SK-N-SH (cell line): ENCODE measurements around the gene MON2. TPM values are rescaled to one million over a fixed set of nuclear protein-coding genes. Genes with fewer than 3 reads are reported as not detected.

Experiments used
- CTCF ChIA-PET: fragments of 300-600, 350-600 bp; formaldehyde crosslinking; extraction: SDS; loops from one replicate; lab custom pipeline; 2021; lab: Yijun Ruan, JAX
- POLR2A ChIA-PET: fragments of 350-600 bp; sonication (Branson Sonifier 250); formaldehyde crosslinking; extraction: SDS; loops from one replicate; lab custom pipeline; 2020; ENCODE audit warnings: antibody characterized with exemption, inconsistent platforms; lab: Yijun Ruan, JAX
- DNase-seq: peaks from one replicate; pipeline ENCODE4 v3.0.0; 2012
- H2AFZ ChIP-seq: fragments of 200-600 bp; sonication (generic); 2 replicates; pipeline ENCODE4 v1.8.1; 2016; ENCODE audit warnings: antibody characterized with exemption, mild to moderate bottlenecking, low read depth
- H3F3A ChIP-seq: fragments of 200-600 bp; sonication (generic); replicated peaks from 2 replicates; pipeline ENCODE3; 2016; ENCODE audit warnings: antibody characterized with exemption, mild to moderate bottlenecking; ENCODE audit not compliant: insufficient read depth
- H3K27ac ChIP-seq, 2 experiments: fragments of 200-500 bp in 1 of 2; fragments of 200-600 bp in 1 of 2; sonication (Bioruptor generic) in 1 of 2; sonication (generic), shearing (Covaris generic) in 1 of 2; 2 replicates each; pipeline versions ENCODE4 v1.5.1 to v1.6.1; 2014 to 2016; ENCODE audit warnings: low read depth in 2 of 2, inconsistent platforms in 1 of 2, low read length in 1 of 2, mild to moderate bottlenecking in 1 of 2, mixed read lengths in 1 of 2
- H3K27me3 ChIP-seq: fragments of 200-600 bp; sonication (generic), shearing (Covaris generic); 2 replicates; pipeline ENCODE4 v1.6.1; 2016; ENCODE audit warnings: mixed run types; ENCODE audit not compliant: insufficient read depth
- H3K36me3 ChIP-seq, 2 experiments: fragments of 200-500 bp in 1 of 2; fragments of 200-600 bp in 1 of 2; sonication (Bioruptor generic) in 1 of 2; sonication (generic) in 1 of 2; replicated peaks in 1 of 2; 2 replicates each; pipeline versions ENCODE3 to v1.5.1; 2014 to 2016; ENCODE audit warnings: low read length in 1 of 2, mild to moderate bottlenecking in 1 of 2; ENCODE audit not compliant: insufficient read depth in 2 of 2, control insufficient read depth in 1 of 2
- H3K4me1 ChIP-seq, 2 experiments: fragments of 200-500 bp in 1 of 2; fragments of 200-600 bp in 1 of 2; sonication (Bioruptor generic) in 1 of 2; sonication (generic), shearing (Covaris generic) in 1 of 2; 2 replicates each; pipeline versions ENCODE4 v1.5.1 to v1.6.1; 2014 to 2016; ENCODE audit warnings: low read depth in 1 of 2, low read length in 1 of 2, mixed run types in 1 of 2; ENCODE audit not compliant: insufficient read depth in 2 of 2, control insufficient read depth in 1 of 2
- H3K4me2 ChIP-seq: fragments of 200-600 bp; sonication (generic), shearing (Covaris generic); 2 replicates; pipeline ENCODE4 v1.6.1; 2017; ENCODE audit warnings: mixed run types
- H3K4me3 ChIP-seq, 2 experiments: fragments of 200-500 bp in 1 of 2; fragments of 200-600 bp in 1 of 2; sonication (Bioruptor generic) in 1 of 2; sonication (generic), shearing (Covaris generic) in 1 of 2; 2 replicates each; pipeline versions ENCODE4 v1.5.1 to v1.8.1; 2014 to 2016; ENCODE audit warnings: low read depth in 2 of 2, inconsistent platforms in 1 of 2, low read length in 1 of 2, mild to moderate bottlenecking in 1 of 2, mixed read lengths in 1 of 2, moderate library complexity in 1 of 2
- H3K79me2 ChIP-seq: fragments of 200-600 bp; sonication (generic); 2 replicates; pipeline ENCODE4 v1.8.1; 2017; ENCODE audit warnings: mild to moderate bottlenecking; ENCODE audit not compliant: insufficient read depth
- H3K9ac ChIP-seq: fragments of 200-600 bp; sonication (generic); 2 replicates; pipeline ENCODE4 v1.6.1; 2017; ENCODE audit warnings: mixed run types
- H3K9me2 ChIP-seq: fragments of 200-600 bp; sonication (generic); 2 replicates; pipeline ENCODE4 v1.6.1; 2017; ENCODE audit warnings: mixed run types
- H3K9me3 ChIP-seq: fragments of 200-600 bp; sonication (generic); 2 replicates; pipeline ENCODE4 v1.6.1; 2017; ENCODE audit warnings: mixed run types, mild to moderate bottlenecking, moderate library complexity
- H4K20me1 ChIP-seq: fragments of 200-600 bp; sonication (generic); 2 replicates; pipeline ENCODE4 v1.6.1; 2017; ENCODE audit warnings: mild to moderate bottlenecking, mixed run types; ENCODE audit not compliant: insufficient read depth
- EP300 ChIP-seq, 2 experiments: IDR thresholded peaks; 2 replicates each; pipeline versions ENCODE4 v1.4.0 to v1.6.1; 2012; ENCODE audit warnings: borderline replicate concordance in 1 of 2, low read depth in 1 of 2, low read length in 1 of 2
- FOXJ3 ChIP-seq: sonication (generic); formaldehyde crosslinking; IDR thresholded peaks from 2 replicates; pipeline ENCODE4 v1.5.1; 2020; ENCODE audit warnings: mild to moderate bottlenecking, missing genetic modification reagents
- FOXM1 ChIP-seq: IDR thresholded peaks from 2 replicates; pipeline ENCODE4 v1.4.0; 2012; ENCODE audit warnings: low read depth, mild to moderate bottlenecking
- GABPA ChIP-seq: IDR thresholded peaks from 2 replicates; pipeline ENCODE4 v1.4.0; 2012; ENCODE audit warnings: low read depth, mild to moderate bottlenecking
- GATA2 ChIP-seq: sonication (generic); formaldehyde crosslinking; IDR thresholded peaks from 2 replicates; pipeline ENCODE4 v1.5.0; 2020; ENCODE audit warnings: mild to moderate bottlenecking, missing genetic modification reagents
- JUND ChIP-seq: IDR thresholded peaks from 2 replicates; pipeline ENCODE4 v1.4.0; 2012
- MEF2A ChIP-seq: IDR thresholded peaks from 2 replicates; pipeline ENCODE4 v1.4.0; 2012; ENCODE audit warnings: low read depth, borderline replicate concordance
- NRF1 ChIP-seq: IDR thresholded peaks from 2 replicates; pipeline ENCODE4 v1.6.1; 2012; ENCODE audit warnings: low read depth, mild to moderate bottlenecking, low read length
- POLR2AphosphoS5 ChIP-seq: IDR thresholded peaks from 2 replicates; pipeline ENCODE4 v1.6.1; 2012; ENCODE audit warnings: low read depth, low read length
- RAD21 ChIP-seq: IDR thresholded peaks from 2 replicates; pipeline ENCODE4 v1.6.1; 2012; ENCODE audit warnings: mild to moderate bottlenecking, low read length
- RCOR1 ChIP-seq: fragments of 150-350 bp; IDR thresholded peaks from 2 replicates; pipeline ENCODE4 v1.6.1; 2017; ENCODE audit warnings: antibody characterized with exemption, low read length
- SIN3A ChIP-seq: IDR thresholded peaks from 2 replicates; pipeline ENCODE4 v1.6.1; 2012; ENCODE audit warnings: low read depth, mild to moderate bottlenecking, low read length, moderate library complexity, borderline replicate concordance
- TAF1 ChIP-seq: IDR thresholded peaks from 2 replicates; pipeline ENCODE4 v1.6.1; 2012; ENCODE audit warnings: low read depth, mild to moderate bottlenecking, low read length, moderate library complexity, borderline replicate concordance
- TEAD4 ChIP-seq: IDR thresholded peaks from 2 replicates; pipeline ENCODE4 v1.4.0; 2012; ENCODE audit warnings: mild to moderate bottlenecking, borderline replicate concordance; ENCODE audit not compliant: insufficient read depth
- YY1 ChIP-seq: IDR thresholded peaks from 2 replicates; pipeline ENCODE4 v1.4.0; 2012; ENCODE audit warnings: low read depth, mild to moderate bottlenecking
- WGBS: methylation state at CpG from one replicate; pipeline ENCODE4 v1.1.6; 2017; ENCODE audit warnings: low lambda C conversion rate; 5-methylcytosine and 5-hydroxymethylcytosine counted together
- polyA plus RNA-seq, 3 experiments: library from polyadenylated mRNA; depleted of rRNA; stranded (reverse); fragments of >200 nt; gene quantifications; 2 replicates each; pipeline ENCODE4 v1.2.3, GENCODE V29; 2012
- TF ChIP-seq, protein P1 (sequence below): IDR thresholded peaks from 2 replicates; pipeline ENCODE4 v1.4.0; 2012; ENCODE audit warnings: low read depth, borderline replicate concordance
- TF ChIP-seq, protein P2 (sequence below): fragments of 200-600 bp; sonication (generic); IDR thresholded peaks from 2 replicates; pipeline ENCODE4 v1.6.1; 2017; ENCODE audit warnings: antibody characterized with exemption, mild to moderate bottlenecking, moderate library complexity

MON2 gene
- polyA plus RNA-seq, 1 of the 3 experiments (the other 2 are of a cell fraction): 4.4 TPM

DNA sequence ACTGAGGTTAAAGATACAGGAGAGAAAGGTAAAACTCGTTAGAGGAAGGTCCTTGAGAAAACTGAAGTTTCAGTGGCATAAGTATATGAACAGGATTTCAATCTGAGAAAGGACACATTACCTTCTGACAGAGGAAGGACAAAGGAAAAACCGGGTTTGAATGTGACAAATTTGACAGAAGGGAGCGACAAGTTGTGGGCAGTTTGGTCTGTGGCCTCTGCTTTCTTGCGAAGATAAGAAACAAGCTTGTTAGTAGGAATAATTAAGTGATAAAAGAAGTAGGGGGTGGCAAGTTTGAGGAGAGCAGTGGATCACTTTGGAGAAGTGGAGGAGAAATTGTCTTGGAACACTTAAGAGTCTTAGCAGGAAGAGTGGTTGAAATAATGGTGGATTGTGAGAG lies 5.1 kb downstream of the MON2 start (continued):
- TF ChIP-seq RAD21: no peak
- no peak for TF ChIP-seq TAF1
- TF ChIP-seq SIN3A: no peak
- TF ChIP-seq POLR2AphosphoS5: no peak
- TF ChIP-seq, protein P1, sequence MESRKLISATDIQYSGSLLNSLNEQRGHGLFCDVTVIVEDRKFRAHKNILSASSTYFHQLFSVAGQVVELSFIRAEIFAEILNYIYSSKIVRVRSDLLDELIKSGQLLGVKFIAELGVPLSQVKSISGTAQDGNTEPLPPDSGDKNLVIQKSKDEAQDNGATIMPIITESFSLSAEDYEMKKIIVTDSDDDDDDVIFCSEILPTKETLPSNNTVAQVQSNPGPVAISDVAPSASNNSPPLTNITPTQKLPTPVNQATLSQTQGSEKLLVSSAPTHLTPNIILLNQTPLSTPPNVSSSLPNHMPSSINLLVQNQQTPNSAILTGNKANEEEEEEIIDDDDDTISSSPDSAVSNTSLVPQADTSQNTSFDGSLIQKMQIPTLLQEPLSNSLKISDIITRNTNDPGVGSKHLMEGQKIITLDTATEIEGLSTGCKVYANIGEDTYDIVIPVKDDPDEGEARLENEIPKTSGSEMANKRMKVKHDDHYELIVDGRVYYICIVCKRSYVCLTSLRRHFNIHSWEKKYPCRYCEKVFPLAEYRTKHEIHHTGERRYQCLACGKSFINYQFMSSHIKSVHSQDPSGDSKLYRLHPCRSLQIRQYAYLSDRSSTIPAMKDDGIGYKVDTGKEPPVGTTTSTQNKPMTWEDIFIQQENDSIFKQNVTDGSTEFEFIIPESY: no peak
- TF ChIP-seq YY1: no peak
- TF ChIP-seq, all 33 proteins: peak for 0

DNA sequence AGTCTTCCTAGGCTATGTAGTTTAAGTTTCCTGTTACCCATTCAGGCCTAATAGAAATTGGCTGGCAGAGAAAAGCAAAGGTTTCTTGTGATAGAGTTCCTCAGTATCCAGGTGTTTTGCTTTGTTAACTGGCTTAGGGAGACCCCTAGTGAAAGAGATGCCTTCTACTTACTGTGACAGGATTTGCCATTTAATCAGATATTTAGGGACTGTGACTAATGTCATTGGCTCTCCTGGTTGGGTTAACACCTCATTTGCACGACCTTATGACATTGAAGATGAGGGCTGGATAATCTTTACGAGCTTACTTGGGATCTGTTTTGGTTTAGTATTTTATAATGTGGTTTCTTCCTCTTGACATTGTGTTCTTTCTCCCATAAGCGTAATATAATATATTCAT lies 5.8 kb downstream of the MON2 start:
- POLR2A ChIA-PET: no interaction called here
- H3K9ac ChIP-seq: no peak overlapping the region
- H3K9me3 ChIP-seq: no peaks in the 10 kb centered on the region
- H3K27me3 ChIP-seq: no peaks in the 10 kb centered on the region
- peaks cover 0 to 5% of the 10 kb centered on the region in 2 experiments; a peak in 2 of 4 replicates for H3K4me1 ChIP-seq
- H4K20me1 ChIP-seq: peaks cover 13% of the 10 kb centered on the region; the same call in 1 of the 2 replicates
- no peaks in the 10 kb centered on the region for H3F3A ChIP-seq
- H3K27ac ChIP-seq: no peak overlapping the region
- DNase-seq: no peak
- peaks cover 100% of the 10 kb centered on the region for H3K79me2 ChIP-seq
- H2AFZ ChIP-seq: no peak overlapping the region
- H3K4me2 ChIP-seq: no peak overlapping the region
- H3K4me3 ChIP-seq: no peak overlapping the region
- TF ChIP-seq YY1 (no peak), NRF1 (no peak), FOXJ3 (CRISPR knock-in tag) (no peak), TAF1 (no peak), JUND (no peak), GATA2 (CRISPR knock-in tag) (no peak), TEAD4 (no peak), EP300 (IDR thresholded peaks at IDR 0.05; ENCODE audit: borderline replicate concordance in 1 of 2, low read depth in 1 of 2, low read length in 1 of 2) (no peak), RCOR1 (no peak), MEF2A (no peak), GABPA (no peak), FOXM1 (no peak)
- TF ChIP-seq, protein P2, sequence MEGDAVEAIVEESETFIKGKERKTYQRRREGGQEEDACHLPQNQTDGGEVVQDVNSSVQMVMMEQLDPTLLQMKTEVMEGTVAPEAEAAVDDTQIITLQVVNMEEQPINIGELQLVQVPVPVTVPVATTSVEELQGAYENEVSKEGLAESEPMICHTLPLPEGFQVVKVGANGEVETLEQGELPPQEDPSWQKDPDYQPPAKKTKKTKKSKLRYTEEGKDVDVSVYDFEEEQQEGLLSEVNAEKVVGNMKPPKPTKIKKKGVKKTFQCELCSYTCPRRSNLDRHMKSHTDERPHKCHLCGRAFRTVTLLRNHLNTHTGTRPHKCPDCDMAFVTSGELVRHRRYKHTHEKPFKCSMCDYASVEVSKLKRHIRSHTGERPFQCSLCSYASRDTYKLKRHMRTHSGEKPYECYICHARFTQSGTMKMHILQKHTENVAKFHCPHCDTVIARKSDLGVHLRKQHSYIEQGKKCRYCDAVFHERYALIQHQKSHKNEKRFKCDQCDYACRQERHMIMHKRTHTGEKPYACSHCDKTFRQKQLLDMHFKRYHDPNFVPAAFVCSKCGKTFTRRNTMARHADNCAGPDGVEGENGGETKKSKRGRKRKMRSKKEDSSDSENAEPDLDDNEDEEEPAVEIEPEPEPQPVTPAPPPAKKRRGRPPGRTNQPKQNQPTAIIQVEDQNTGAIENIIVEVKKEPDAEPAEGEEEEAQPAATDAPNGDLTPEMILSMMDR: no peak
- TF ChIP-seq, all 33 proteins: peak for 0
- CTCF ChIA-PET: interaction anchor here (0.9 kb wide), 1 partner anchor 37 kb away, joined by 5 read pairs; no protein-coding TSS in a partner anchor
- Histone ChIP-seq H3K36me3 (peaks cover 2 to 8% of the 10 kb centered on the region in 2 experiments), H3K9me2 (no peaks in the 10 kb centered on the region)
- WGBS: 84% methylated on average over 3 of the region's 3 CpGs
